ENCODE measurements around the gene SYTL3.

DNA sequence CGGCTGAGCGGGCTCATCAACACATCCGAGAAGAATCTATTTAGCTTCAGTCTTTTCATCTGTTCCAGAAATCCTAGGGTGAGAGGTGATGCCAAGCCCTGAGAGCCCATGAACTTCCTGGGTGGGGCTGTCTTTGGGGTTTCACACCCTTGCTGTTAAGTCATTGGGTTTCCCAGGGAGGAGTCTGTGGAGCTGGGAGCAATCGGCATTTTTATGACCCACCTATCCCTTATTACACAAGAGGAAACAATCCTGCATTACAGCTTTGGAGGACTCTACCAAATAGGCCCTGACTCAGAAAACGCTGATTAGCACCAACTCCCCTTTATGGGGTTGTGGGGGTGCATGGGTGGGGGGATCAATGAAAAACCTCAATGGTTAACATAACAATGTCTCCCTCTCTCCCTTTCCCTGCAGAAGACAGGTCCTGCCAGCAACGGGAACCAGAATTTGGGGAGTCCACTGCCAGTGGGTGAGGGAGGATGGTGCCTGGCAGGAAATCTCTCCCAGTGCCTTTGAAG is 123.1 kb downstream of the SYTL3 start:
- TF ChIP-seq SUZ12 (IDR thresholded peaks at IDR 0.05; ENCODE audit: extremely low read depth, insufficient read depth, insufficient read length): no peak
- TF ChIP-seq ZNF274 (IDR thresholded peaks at IDR 0.05; ENCODE audit: low read depth, low read length): no peak

Data from NT2/D1 (cell line).